ENCODE results near the gene DAPL1.

GRCh38 chr2:158817588-158817987 lies 22.5 kb downstream of the DAPL1 start:
- TF ChIP-seq POLR2A (IDR thresholded peaks at IDR 0.05; ENCODE audit: low read depth) (no peak), CTCF (IDR thresholded peaks at IDR 0.05) (no peak), POLR2AphosphoS5 (IDR thresholded peaks at IDR 0.05) (no peak), EP300 (IDR thresholded peaks at IDR 0.05) (no peak)

Data from esophagus muscularis mucosa (tissue), 4 donors.